H9 (cell line): ENCODE results near the gene ZNF638. TPM values are rescaled to one million over a fixed set of nuclear protein-coding genes. Genes with fewer than 3 reads are reported as not detected.

Experiments used
- DNase-seq: peaks from one replicate; pipeline ENCODE4 v3.0.0-alpha.2; 2017
- H2AFZ ChIP-seq: one replicate; pipeline ENCODE4 v1.6.1; 2013; ENCODE audit warnings: mild to moderate bottlenecking, low read length, control low read depth, moderate library complexity
- H2AK5ac ChIP-seq: 2 replicates; pipeline ENCODE4 v1.6.1; 2013; ENCODE audit warnings: low read length, control low read depth, mixed read lengths; ENCODE audit not compliant: insufficient read length
- H2BK120ac ChIP-seq: one replicate; pipeline ENCODE4 v1.6.1; 2013; ENCODE audit warnings: low read depth, mild to moderate bottlenecking, low read length, control low read depth, inconsistent platforms; ENCODE audit not compliant: poor library complexity, severe bottlenecking
- H2BK12ac ChIP-seq: 2 replicates; pipeline ENCODE4 v1.6.1; 2013; ENCODE audit warnings: low read length, control low read depth, mixed read lengths, low read depth; ENCODE audit not compliant: insufficient read length
- H2BK15ac ChIP-seq: 2 replicates; pipeline ENCODE4 v1.6.1; 2013; ENCODE audit warnings: low read depth, low read length, control low read depth
- H2BK20ac ChIP-seq: one replicate; pipeline ENCODE4 v1.6.1; 2013; ENCODE audit warnings: low read depth, mild to moderate bottlenecking, low read length, control low read depth, inconsistent platforms; ENCODE audit not compliant: poor library complexity, severe bottlenecking
- H2BK5ac ChIP-seq: 2 replicates; pipeline ENCODE4 v1.6.1; 2013; ENCODE audit warnings: low read length, control low read depth, mixed read lengths; ENCODE audit not compliant: insufficient read length
- H3K14ac ChIP-seq: 2 replicates; pipeline ENCODE4 v1.6.1; 2013; ENCODE audit warnings: low read length, control low read depth; ENCODE audit not compliant: insufficient read depth
- H3K18ac ChIP-seq: 2 replicates; pipeline ENCODE4 v1.6.1; 2013; ENCODE audit warnings: low read depth, mild to moderate bottlenecking, mixed read lengths, low read length, control low read depth; ENCODE audit not compliant: insufficient read length
- H3K23ac ChIP-seq: 2 replicates; pipeline ENCODE4 v1.6.1; 2013; ENCODE audit warnings: low read length, control low read depth, mixed read lengths, low read depth; ENCODE audit not compliant: insufficient read length
- H3K23me2 ChIP-seq: 2 replicates; pipeline ENCODE4 v1.6.1; 2013; ENCODE audit warnings: low read depth, mild to moderate bottlenecking, mixed read lengths, low read length, control low read depth; ENCODE audit not compliant: insufficient read length, poor library complexity, severe bottlenecking
- H3K27ac ChIP-seq: 2 replicates; pipeline ENCODE4 v1.5.1; 2013; ENCODE audit warnings: low read length, control low read depth, mixed read lengths, low read depth; ENCODE audit not compliant: insufficient read length
- H3K27me3 ChIP-seq: 2 replicates; pipeline ENCODE4 v1.6.1; 2013; ENCODE audit warnings: low read length, control low read depth, inconsistent platforms; ENCODE audit not compliant: insufficient read depth
- H3K4ac ChIP-seq: 2 replicates; pipeline ENCODE4 v1.6.1; 2013; ENCODE audit warnings: low read depth, mild to moderate bottlenecking, control low read depth, inconsistent platforms, low read length, moderate library complexity
- H3K4me1 ChIP-seq: 2 replicates; pipeline ENCODE4 v1.6.1; 2013; ENCODE audit warnings: low read length, control low read depth, inconsistent platforms; ENCODE audit not compliant: insufficient read depth
- H3K4me2 ChIP-seq: 2 replicates; pipeline ENCODE4 v1.6.1; 2013; ENCODE audit warnings: low read length, control low read depth, mixed read lengths; ENCODE audit not compliant: insufficient read length, insufficient read depth
- H3K56ac ChIP-seq: 2 replicates; pipeline ENCODE4 v1.6.1; 2013; ENCODE audit warnings: low read depth, mild to moderate bottlenecking, mixed read lengths, low read length, control low read depth; ENCODE audit not compliant: insufficient read length
- H3K79me1 ChIP-seq: 2 replicates; pipeline ENCODE4 v1.6.1; 2013; ENCODE audit warnings: low read depth, mild to moderate bottlenecking, moderate library complexity, low read length, control low read depth, inconsistent platforms; ENCODE audit not compliant: insufficient read depth, poor library complexity, severe bottlenecking
- H3K79me2 ChIP-seq: 2 replicates; pipeline ENCODE4 v1.6.1; 2013; ENCODE audit warnings: low read length, control low read depth, inconsistent platforms; ENCODE audit not compliant: insufficient read depth
- H3K9ac ChIP-seq: 2 replicates; pipeline ENCODE4 v1.6.1; 2013; ENCODE audit warnings: low read length, control low read depth, mixed read lengths; ENCODE audit not compliant: insufficient read length; ENCODE audit errors: extremely low read depth
- H3K9me3 ChIP-seq: one replicate; pipeline ENCODE4 v1.6.1; 2013; ENCODE audit warnings: low read depth, low read length, inconsistent platforms; ENCODE audit not compliant: control insufficient read depth
- H3T11ph ChIP-seq: one replicate; pipeline ENCODE4 v1.6.1; 2013; ENCODE audit warnings: mild to moderate bottlenecking, low read length, control low read depth, inconsistent platforms
- H4K20me1 ChIP-seq: one replicate; pipeline ENCODE4 v1.6.1; 2013; ENCODE audit not compliant: control insufficient read depth, insufficient read length, insufficient read depth
- H4K5ac ChIP-seq: 2 replicates; pipeline ENCODE4 v1.6.1; 2013; ENCODE audit warnings: low read depth, mild to moderate bottlenecking, mixed read lengths, low read length, control low read depth; ENCODE audit not compliant: insufficient read length
- H4K8ac ChIP-seq: replicated peaks from 2 replicates; pipeline ENCODE4 v1.6.1; 2013; ENCODE audit warnings: low read length, control low read depth, mixed read lengths, low read depth; ENCODE audit not compliant: insufficient read length
- H4K91ac ChIP-seq: 2 replicates; pipeline ENCODE4 v1.6.1; 2013; ENCODE audit warnings: low read depth, mild to moderate bottlenecking, moderate library complexity, mixed read lengths, low read length, control low read depth; ENCODE audit not compliant: insufficient read length
- H3K27ac Mint-ChIP-seq, 3 experiments: 2 replicates in 2 of 3; 3 replicates in 1 of 3; pipeline ENCODE4 v1.8.0; 2020 to 2021; ENCODE audit warnings: mixed read lengths in 3 of 3, mild to moderate bottlenecking in 1 of 3, moderate library complexity in 1 of 3
- H3K27me3 Mint-ChIP-seq: 2 replicates; pipeline ENCODE4 v1.8.0; 2021; ENCODE audit warnings: low read depth, mild to moderate bottlenecking, moderate library complexity, mixed read lengths
- H3K36me3 Mint-ChIP-seq, 3 experiments: 2 replicates in 2 of 3; 3 replicates in 1 of 3; pipeline ENCODE4 v1.8.0; 2020 to 2021; ENCODE audit warnings: low read depth in 3 of 3, mixed read lengths in 3 of 3; ENCODE audit not compliant: insufficient read depth in 1 of 3
- H3K4me1 Mint-ChIP-seq, 2 experiments: 2 replicates each; pipeline ENCODE4 v1.8.0; 2020; ENCODE audit warnings: mixed read lengths in 2 of 2
- H3K4me3 Mint-ChIP-seq, 2 experiments: 2 replicates in 1 of 2; 3 replicates in 1 of 2; pipeline ENCODE4 v1.8.0; 2020 to 2021; ENCODE audit warnings: mild to moderate bottlenecking in 2 of 2, mixed read lengths in 2 of 2, moderate library complexity in 1 of 2
- H3K9me3 Mint-ChIP-seq, 2 experiments: 2 replicates in 1 of 2; 3 replicates in 1 of 2; pipeline ENCODE4 v1.8.0; 2020; ENCODE audit warnings: mild to moderate bottlenecking in 2 of 2, mixed read lengths in 2 of 2, moderate library complexity in 1 of 2
- CTCF ChIP-seq: fragments of 200-600 bp; sonication (generic); conservative IDR thresholded peaks from 3 replicates; pipeline ENCODE4 v1.8.0; 2021; ENCODE audit warnings: antibody characterized with exemption, mild to moderate bottlenecking
- WGBS: extraction: QIAGEN DNeasy Blood & Tissue Kit; methylation state at CpG from one replicate; pipeline ENCODE4 v1.1.7; 2013; ENCODE audit warnings: missing lambda C conversion rate, low lambda C conversion rate, mixed read lengths; ENCODE audit not compliant: insufficient read length; ENCODE audit errors: extremely low coverage; 5-methylcytosine and 5-hydroxymethylcytosine counted together
- total RNA-seq: library from RNA; stranded (reverse); gene quantifications from 2 replicates; pipeline ENCODE4 v1.2.1, GENCODE V29; 2021

ZNF638 gene
- total RNA-seq, 1 experiment from 2014 or later = 146 TPM

- H3K9ac ChIP-seq = no peak overlapping the region
- H3K27ac ChIP-seq = no peak overlapping the region
- Mint-ChIP-seq H3K36me3 (peaks cover 18 to 63% (median 53%) of the 10 kb centered on the region in 3 experiments; a peak in 6 of 7 replicates), H3K9me3 (no peaks in the 10 kb centered on the region), H3K4me3 (no peak overlapping the region), H3K27me3 (no peaks in the 10 kb centered on the region), H3K4me1 (no peaks in the 10 kb centered on the region), H3K27ac (no peak overlapping the region)
- no peak overlapping the region for H2BK20ac ChIP-seq
- no peak overlapping the region for H3T11ph ChIP-seq
- H3K27me3 ChIP-seq = no peaks in the 10 kb centered on the region
- H2AFZ ChIP-seq = no peak overlapping the region
- no peak overlapping the region for H2AK5ac ChIP-seq
- H2BK12ac ChIP-seq = no peak overlapping the region
- peaks cover 22% of the 10 kb centered on the region for H3K79me1 ChIP-seq
- WGBS = no CpG with 5 or more reads among the region's 2 CpGs
- no peak overlapping the region for H3K56ac ChIP-seq
- DNase-seq = no peak
- H3K79me2 ChIP-seq = peaks cover 17% of the 10 kb centered on the region; the same call in 1 of the 2 replicates
- no peak overlapping the region for H3K4me2 ChIP-seq
- no peak overlapping the region for H4K8ac ChIP-seq
- H3K18ac ChIP-seq = no peak overlapping the region
- no peak overlapping the region for H4K5ac ChIP-seq
- no peaks in the 10 kb centered on the region for H3K4me1 ChIP-seq
- no peak overlapping the region for H2BK120ac ChIP-seq
- TF ChIP-seq CTCF = no peak
- no peak overlapping the region for H3K4ac ChIP-seq
- no peak overlapping the region for H2BK15ac ChIP-seq
- no peaks in the 10 kb centered on the region for H3K23me2 ChIP-seq
- H3K14ac ChIP-seq = no peak overlapping the region
- no peak overlapping the region for H4K91ac ChIP-seq
- no peaks in the 10 kb centered on the region for H4K20me1 ChIP-seq
- H2BK5ac ChIP-seq = no peak overlapping the region
- H3K23ac ChIP-seq = no peak overlapping the region
- no peaks in the 10 kb centered on the region for H3K9me3 ChIP-seq
Observed at GRCh38 chr2:71353248-71353647, 21.7 kb downstream of the ZNF638 start.
